ENCODE results near the gene MAX.

The MAX gene

GRCh38 chr14:65072937-65073336, 29.4 kb downstream of the MAX start:
- no peak for DNase-seq (ENCODE audit: low spot score)

- no peak for DNase-seq (ENCODE audit: low spot score)
Measured at GRCh38 chr14:65072256-65072655, 30.1 kb downstream of the MAX start.

GRCh38 chr14:65071544-65071943, 30.8 kb downstream of the MAX start:
- no peak for DNase-seq (ENCODE audit: low spot score)

- no peak for DNase-seq (ENCODE audit: low spot score)
Measured at GRCh38 chr14:65070471-65070976, 31.8 kb downstream of the MAX start.

- DNase-seq (ENCODE audit: low spot score) = no peak
Measured at GRCh38 chr14:65069874-65070413, 32.4 kb downstream of the MAX start.

GRCh38 chr14:65065719-65066118, 36.6 kb downstream of the MAX start:
- DNase-seq (ENCODE audit: low spot score) = no peak

- DNase-seq (ENCODE audit: low spot score) = no peak
Measured at GRCh38 chr14:65062096-65063075, 39.9 kb downstream of the MAX start.

GRCh38 chr14:65057695-65058094, 44.6 kb downstream of the MAX start:
- DNase-seq (ENCODE audit: low spot score) = no peak

- no peak for DNase-seq (ENCODE audit: low spot score)
Measured at GRCh38 chr14:65054471-65055085, 47.7 kb downstream of the MAX start.

- DNase-seq (ENCODE audit: low spot score) = no peak
Measured at GRCh38 chr14:65053466-65053865, 48.9 kb downstream of the MAX start.

GRCh38 chr14:65052832-65053231, 49.5 kb downstream of the MAX start:
- no peak for DNase-seq (ENCODE audit: low spot score)

- DNase-seq (ENCODE audit: low spot score) = no peak
Measured at GRCh38 chr14:65045709-65046108, 56.6 kb downstream of the MAX start.

- no peak for DNase-seq (ENCODE audit: low spot score)
Measured at GRCh38 chr14:65045006-65045405, 57.3 kb downstream of the MAX start.

- no peak for DNase-seq (ENCODE audit: low spot score)
Measured at GRCh38 chr14:65044596-65044959, 57.7 kb downstream of the MAX start.

GRCh38 chr14:65043893-65044595, 58.3 kb downstream of the MAX start:
- DNase-seq (ENCODE audit: low spot score) = no peak

- no peak for DNase-seq (ENCODE audit: low spot score)
Measured at GRCh38 chr14:65042731-65043372, 59.5 kb downstream of the MAX start.

GRCh38 chr14:65042296-65042695, 60.0 kb downstream of the MAX start:
- no peak for DNase-seq (ENCODE audit: low spot score)

GRCh38 chr14:65041434-65041915, 60.8 kb downstream of the MAX start:
- DNase-seq (ENCODE audit: low spot score) = no peak

GRCh38 chr14:65040666-65041433, 61.5 kb downstream of the MAX start:
- DNase-seq (ENCODE audit: low spot score) = no peak

- no peak for DNase-seq (ENCODE audit: low spot score)
Measured at GRCh38 chr14:65038966-65039365, 63.4 kb downstream of the MAX start.

- DNase-seq (ENCODE audit: low spot score) = no peak
Measured at GRCh38 chr14:65035049-65035448, 67.3 kb downstream of the MAX start.
